Transverse colon (tissue), 4 donors: ENCODE results near the gene RTP3. TPM values are rescaled to one million over a fixed set of nuclear protein-coding genes. Genes with fewer than 3 reads are reported as not detected.

ENCODE experiments used
- DNase-seq: peaks from one replicate; pipeline ENCODE4 v3.0.0-alpha.2; 2019
- H3K27ac ChIP-seq, 4 donors: fragments of 200-600 bp; sonication (generic); 2 replicates each; pipeline ENCODE4 v1.5.1; 2016 to 2018; ENCODE audit warnings: inconsistent platforms in 4 of 4
- H3K27me3 ChIP-seq: fragments of 200-600 bp; sonication (generic); 2 replicates; pipeline ENCODE4 v1.5.1; 2017; ENCODE audit warnings: inconsistent platforms
- H3K36me3 ChIP-seq, 4 donors: fragments of 200-600 bp; sonication (generic); 2 replicates each; pipeline ENCODE4 v1.5.1; 2017 to 2019; ENCODE audit warnings: inconsistent platforms in 4 of 4
- H3K4me1 ChIP-seq, 4 donors: fragments of 200-600 bp; sonication (generic); 2 replicates each; pipeline ENCODE4 v1.5.1; 2017 to 2020; ENCODE audit warnings: inconsistent platforms in 4 of 4
- H3K4me3 ChIP-seq, 4 donors: fragments of 200-600 bp; sonication (generic); 1 replicate in 1 of 4; 2 replicates in 3 of 4; pipeline versions ENCODE4 v1.5.1 to v1.6.1; 2017 to 2019; ENCODE audit warnings: inconsistent platforms in 4 of 4
- H3K9me3 ChIP-seq, 2 donors: fragments of 200-600 bp; sonication (generic); 2 replicates each; pipeline ENCODE4 v1.5.1; 2017 to 2019; ENCODE audit warnings: inconsistent platforms in 2 of 2
- EP300 ChIP-seq: sonication (generic); formaldehyde crosslinking; IDR thresholded peaks from one replicate; pipeline ENCODE4 v1.6.1; 2017; ENCODE audit warnings: antibody characterized with exemption, low read depth
- POLR2A ChIP-seq: fragments of 450-650 bp; IDR thresholded peaks from one replicate; pipeline ENCODE4 v1.6.1; 2016; ENCODE audit warnings: antibody characterized with exemption, mild to moderate bottlenecking, moderate library complexity
- POLR2AphosphoS5 ChIP-seq, 3 donors: sonication (generic); formaldehyde crosslinking; IDR thresholded peaks; one replicate each; pipeline ENCODE4 v1.6.1; 2016; ENCODE audit warnings: antibody characterized with exemption in 3 of 3
- WGBS, 2 donors: methylation state at CpG; one replicate each; pipeline ENCODE4 v1.1.5; 2018; ENCODE audit warnings: low coverage in 1 of 2; 5-methylcytosine and 5-hydroxymethylcytosine counted together
- in situ Hi-C, 4 donors: fragments of 200-750 bp; cut with MboI; loops; one replicate each; pipeline versions ENCODE4 v1.15.0 to v1.15.1; 2017; ENCODE audit warnings: low sequenced_read_pairs in 3 of 4, low pct_ligation_motif_present in 1 of 4, low pct_unique_long_range_greater_than_20kb in 1 of 4
- intact Hi-C: fragments of 100-400 bp; cut with DNase I; formaldehyde crosslinking; loops from one replicate; pipeline ENCODE4 v1.15.1; 2023; ENCODE audit warnings: low total_unique reads
- total RNA-seq, 4 donors: library from RNA; depleted of rRNA; stranded (reverse); fragments of >200 nt; gene quantifications; one replicate each; pipeline ENCODE4 v1.1.0, GENCODE V29; 2016
- TF ChIP-seq, protein P1 (sequence below), 5 experiments: fragments of 200-600 bp in 3 of 5; fragments of 450-650 bp in 2 of 5; sonication (generic) in 3 of 5; IDR thresholded peaks; 1 replicate in 2 of 5; 2 replicates in 3 of 5; pipeline ENCODE4 v1.5.1; 2016 to 2017; ENCODE audit warnings: antibody characterized with exemption in 5 of 5, inconsistent platforms in 3 of 5, mild to moderate bottlenecking in 2 of 5, moderate library complexity in 1 of 5

The RTP3 gene
- total RNA-seq, 4 donors from 2014 or later = not detected

DNA sequence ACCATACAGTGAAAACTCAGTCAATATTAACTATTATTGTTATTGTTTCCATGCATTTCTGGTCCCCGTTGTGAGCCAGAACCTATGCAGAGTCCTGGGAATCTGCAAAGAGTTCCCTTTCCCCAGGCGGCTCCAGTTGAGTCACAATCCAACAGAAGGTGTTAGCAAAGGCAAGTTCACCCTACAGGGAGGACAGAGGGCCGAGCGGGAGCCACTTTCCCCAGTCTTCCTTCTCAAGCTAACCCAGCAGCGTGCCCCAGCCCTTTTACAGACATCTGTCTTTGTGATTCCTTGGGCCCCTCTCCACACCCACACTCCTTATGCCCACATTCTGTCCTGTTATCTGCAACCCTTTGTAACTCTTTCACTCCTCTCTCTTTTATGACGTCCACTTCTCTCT, 20.0 kb upstream of the RTP3 start:
- H3K36me3 ChIP-seq = no peaks in the 10 kb centered on the region
- H3K9me3 ChIP-seq = no peaks in the 10 kb centered on the region
- H3K4me3 ChIP-seq = no peak overlapping the region
- in situ Hi-C loops (no loop called here), intact Hi-C loops (no loop called here)
- WGBS, 2 donors = 73 to 86% methylated on average over 3 to 6 of the region's 6 CpGs
- no peaks in the 10 kb centered on the region for H3K4me1 ChIP-seq
- no peaks in the 10 kb centered on the region for H3K27me3 ChIP-seq
- TF ChIP-seq POLR2AphosphoS5 (IDR thresholded peaks at IDR 0.05) (no peak), EP300 (no peak), POLR2A (no peak)
- TF ChIP-seq, protein P1, sequence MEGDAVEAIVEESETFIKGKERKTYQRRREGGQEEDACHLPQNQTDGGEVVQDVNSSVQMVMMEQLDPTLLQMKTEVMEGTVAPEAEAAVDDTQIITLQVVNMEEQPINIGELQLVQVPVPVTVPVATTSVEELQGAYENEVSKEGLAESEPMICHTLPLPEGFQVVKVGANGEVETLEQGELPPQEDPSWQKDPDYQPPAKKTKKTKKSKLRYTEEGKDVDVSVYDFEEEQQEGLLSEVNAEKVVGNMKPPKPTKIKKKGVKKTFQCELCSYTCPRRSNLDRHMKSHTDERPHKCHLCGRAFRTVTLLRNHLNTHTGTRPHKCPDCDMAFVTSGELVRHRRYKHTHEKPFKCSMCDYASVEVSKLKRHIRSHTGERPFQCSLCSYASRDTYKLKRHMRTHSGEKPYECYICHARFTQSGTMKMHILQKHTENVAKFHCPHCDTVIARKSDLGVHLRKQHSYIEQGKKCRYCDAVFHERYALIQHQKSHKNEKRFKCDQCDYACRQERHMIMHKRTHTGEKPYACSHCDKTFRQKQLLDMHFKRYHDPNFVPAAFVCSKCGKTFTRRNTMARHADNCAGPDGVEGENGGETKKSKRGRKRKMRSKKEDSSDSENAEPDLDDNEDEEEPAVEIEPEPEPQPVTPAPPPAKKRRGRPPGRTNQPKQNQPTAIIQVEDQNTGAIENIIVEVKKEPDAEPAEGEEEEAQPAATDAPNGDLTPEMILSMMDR (IDR thresholded peaks at IDR 0.05) = no peak
- DNase-seq = no peak
- H3K27ac ChIP-seq = no peak overlapping the region

- DNase-seq = no peak
- intact Hi-C loops (no loop called here), in situ Hi-C loops (no loop called here)
- Histone ChIP-seq H3K27ac (no peak overlapping the region), H3K9me3 (no peaks in the 10 kb centered on the region), H3K27me3 (no peaks in the 10 kb centered on the region), H3K4me1 (no peaks in the 10 kb centered on the region), H3K4me3 (no peak overlapping the region), H3K36me3 (no peaks in the 10 kb centered on the region)
- WGBS, 2 donors = 77 to 90% methylated on average over 2 to 5 of the region's 5 CpGs
- TF ChIP-seq POLR2AphosphoS5 (IDR thresholded peaks at IDR 0.05) = no peak
- no peak for TF ChIP-seq EP300
- TF ChIP-seq, protein P1 (IDR thresholded peaks at IDR 0.05) = no peak
- TF ChIP-seq POLR2A = no peak
These were observed 19.4 kb upstream of the RTP3 start for GRCh38 chr3:46478341-46478740.

GRCh38 chr3:46479021-46479420, 18.8 kb upstream of the RTP3 start:
- H3K27ac ChIP-seq = no peak overlapping the region
- intact Hi-C loops (no loop called here), in situ Hi-C loops (no loop called here)
- no peak overlapping the region for H3K4me3 ChIP-seq
- H3K36me3 ChIP-seq = no peaks in the 10 kb centered on the region
- no peaks in the 10 kb centered on the region for H3K27me3 ChIP-seq
- 89% methylated on average over 5 of the region's 5 CpGs; no CpG with 5 or more reads in 1 of the 2 donors for WGBS, 2 donors
- H3K9me3 ChIP-seq = no peaks in the 10 kb centered on the region
- no peak for TF ChIP-seq POLR2AphosphoS5 (IDR thresholded peaks at IDR 0.05)
- TF ChIP-seq, protein P1 (IDR thresholded peaks at IDR 0.05) = no peak
- TF ChIP-seq EP300 = no peak
- TF ChIP-seq POLR2A = no peak
- DNase-seq = no peak
- no peaks in the 10 kb centered on the region for H3K4me1 ChIP-seq

GRCh38 chr3:46479696-46480095, 18.1 kb upstream of the RTP3 start:
- in situ Hi-C loops = loop anchor here in 3 of 4 donors (10.0 kb wide), 2 partner anchors 155 to 165 kb away; no protein-coding TSS in a partner anchor

More at GRCh38 chr3:46479696-46480095, 18.1 kb upstream of the RTP3 start:
- intact Hi-C loops = no loop called here
- no peaks in the 10 kb centered on the region for H3K9me3 ChIP-seq
- no peaks in the 10 kb centered on the region for H3K27me3 ChIP-seq
- no peak for DNase-seq
- no peak for TF ChIP-seq POLR2A
- TF ChIP-seq, protein P1 (IDR thresholded peaks at IDR 0.05) = no peak
- no peak for TF ChIP-seq POLR2AphosphoS5 (IDR thresholded peaks at IDR 0.05)
- TF ChIP-seq EP300 = no peak
- no peak overlapping the region for H3K4me3 ChIP-seq
- no peaks in the 10 kb centered on the region for H3K36me3 ChIP-seq
- no peak overlapping the region for H3K27ac ChIP-seq
- no peaks in the 10 kb centered on the region for H3K4me1 ChIP-seq
- WGBS, 2 donors = 60 to 88% methylated on average over 3 to 5 of the region's 5 CpGs
